ENCODE data around the gene NCAM2. TPM values are rescaled to one million over a fixed set of nuclear protein-coding genes. Genes with fewer than 3 reads are reported as not detected.

Gene NCAM2
- total RNA-seq, 1 donor from 2014 or later, result 41.2 TPM

DNA sequence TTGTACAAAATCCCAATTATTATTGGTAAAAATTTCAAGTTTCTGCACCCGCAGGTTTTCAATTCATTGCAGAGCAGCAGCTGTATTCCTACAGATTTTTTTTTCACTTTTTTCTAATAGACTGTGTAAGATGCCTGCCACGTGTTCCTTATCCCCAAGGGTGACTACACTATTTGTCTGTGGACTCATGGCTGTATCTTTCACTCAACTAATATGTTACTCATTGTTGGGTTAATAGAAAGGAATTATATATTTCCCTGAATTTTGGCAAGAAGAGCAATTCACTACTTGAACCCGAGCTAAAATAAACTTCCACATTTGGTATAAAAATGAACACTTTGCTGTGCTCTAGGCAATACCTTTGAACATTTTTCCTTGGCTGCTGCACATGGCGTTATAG is 158.7 kb downstream of the NCAM2 start:
- intact Hi-C loops (cut with DNase I), result no loop called here
- ATAC-seq (no peak), DNase-seq (ENCODE audit: low spot score) (no peak)

GRCh38 chr21:21158376-21158918 is 160.2 kb downstream of the NCAM2 start:
- intact Hi-C loops (cut with DNase I), result no loop called here
- DNase-seq (ENCODE audit: low spot score) (no peak), ATAC-seq (no peak)

DNA sequence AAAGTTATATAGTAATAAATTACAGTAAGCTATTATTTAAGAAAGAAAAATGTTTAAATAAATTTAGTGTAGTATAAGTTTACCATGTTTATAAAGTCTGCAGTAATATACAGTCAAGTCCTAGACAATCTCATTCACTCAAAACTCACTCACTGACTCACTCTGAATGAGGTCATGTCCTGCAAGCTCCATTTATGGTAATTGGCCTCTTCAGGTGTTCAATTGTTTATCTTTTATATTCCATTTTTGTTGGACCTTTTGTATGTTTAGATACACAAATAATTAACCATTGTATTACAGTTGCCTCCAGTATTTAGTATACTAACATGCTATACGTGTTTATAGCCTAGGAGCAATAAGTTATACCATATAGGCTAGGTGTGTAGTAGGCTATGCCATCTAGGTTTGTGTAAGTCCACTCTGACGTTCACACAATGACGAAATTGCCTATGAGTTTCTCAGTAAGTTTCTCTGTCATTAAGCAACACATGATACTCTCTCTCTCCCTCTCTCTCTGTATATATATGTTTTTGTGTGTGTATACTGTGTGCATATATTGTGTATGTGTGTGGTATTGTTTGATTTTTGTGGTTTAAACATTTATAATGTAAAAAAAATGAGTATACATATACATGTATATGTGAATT is 161.2 kb downstream of the NCAM2 start:
- DNase-seq (ENCODE audit: low spot score) (no peak), ATAC-seq (no peak)
- intact Hi-C loops (cut with DNase I), result no loop called here

- DNase-seq (ENCODE audit: low spot score) (no peak), ATAC-seq (no peak)
- intact Hi-C loops (cut with DNase I), result no loop called here
Measured at GRCh38 chr21:21162786-21163185, 164.6 kb downstream of the NCAM2 start.

GRCh38 chr21:21163904-21164303 is 165.7 kb downstream of the NCAM2 start:
- no peak for DNase-seq (ENCODE audit: low spot score)
- intact Hi-C loops (cut with DNase I), result no loop called here
- peak; percentile 62 for ATAC-seq

DNA sequence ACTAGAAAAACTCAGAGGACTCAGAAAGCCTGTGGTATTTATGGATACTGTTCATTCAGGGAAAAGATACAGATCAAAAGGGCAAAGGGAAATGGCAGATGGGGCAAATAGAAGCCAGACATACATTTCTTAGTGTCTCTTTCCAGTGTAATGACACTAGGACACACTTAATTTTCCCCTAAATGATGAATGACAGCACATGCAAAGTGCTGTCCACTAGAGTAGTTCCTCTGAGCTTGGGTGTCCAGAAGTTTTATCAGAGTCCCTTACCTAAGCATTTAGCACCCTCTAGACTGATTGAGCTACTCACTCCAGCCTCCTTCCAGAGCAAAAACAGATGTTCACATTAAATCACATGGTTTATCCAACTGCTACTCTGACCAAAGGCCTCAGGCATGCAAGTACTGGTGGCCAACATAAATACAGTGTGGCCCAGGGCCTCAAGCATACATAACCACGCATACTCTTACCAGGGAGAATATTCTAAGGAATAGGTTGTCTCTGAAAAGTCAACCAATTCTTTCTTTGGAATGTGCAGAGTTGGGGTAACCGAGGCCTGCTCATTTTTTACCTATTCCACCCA is 166.9 kb downstream of the NCAM2 start:
- DNase-seq (ENCODE audit: low spot score), result no peak
- ATAC-seq, result peak; percentile 97
- intact Hi-C loops (cut with DNase I), result no loop called here

DNA sequence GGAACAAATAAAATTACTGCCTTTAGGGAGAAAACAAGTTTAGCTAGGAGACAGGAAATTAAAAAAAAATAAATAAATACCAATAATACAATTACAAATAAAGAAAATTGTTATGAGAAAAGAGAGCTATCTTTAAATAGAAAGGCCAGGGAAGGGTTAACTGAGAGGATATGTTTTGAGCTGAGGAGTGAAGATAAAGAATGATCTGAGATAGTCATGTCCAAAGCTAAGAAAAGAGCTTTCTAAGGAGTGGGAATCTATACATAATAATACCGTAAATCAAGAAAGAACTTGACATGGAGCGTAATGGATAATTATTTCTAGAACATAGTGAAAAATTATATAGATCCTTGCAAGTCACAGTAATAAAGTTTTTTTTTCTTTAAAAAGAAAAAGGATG is 176.5 kb downstream of the NCAM2 start:
- intact Hi-C loops (cut with DNase I), result no loop called here
- ATAC-seq, result no peak
- no peak for DNase-seq (ENCODE audit: low spot score)

DNA sequence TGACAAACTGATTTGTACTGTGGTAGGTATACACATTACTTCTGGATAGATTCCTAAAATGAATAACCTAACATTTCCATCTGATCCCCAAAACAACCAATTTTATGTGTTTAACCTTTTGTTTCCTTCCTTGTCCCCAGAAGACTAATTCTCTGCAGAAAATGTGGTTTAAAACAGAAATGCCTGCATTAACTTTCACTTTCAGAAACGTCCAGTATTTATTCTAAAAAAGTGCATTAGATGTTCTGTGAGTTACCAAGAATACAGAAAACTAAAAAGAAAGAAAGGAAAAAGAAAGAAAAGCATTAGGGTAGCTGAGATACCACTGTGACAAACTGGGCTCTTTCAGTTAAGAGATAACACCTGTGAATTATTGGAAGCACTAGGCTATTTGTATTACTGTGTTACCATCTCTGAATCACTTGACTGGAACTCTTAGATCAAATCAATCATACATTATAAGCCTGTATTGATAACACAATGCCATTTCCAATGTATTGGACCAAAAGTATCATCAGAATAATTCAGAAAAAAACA is 177.7 kb downstream of the NCAM2 start:
- no peak for DNase-seq (ENCODE audit: low spot score)
- intact Hi-C loops (cut with DNase I), result loop anchor here (2.0 kb wide), 1 partner anchor 71 kb away; no protein-coding TSS in a partner anchor

GRCh38 chr21:21177353-21177986 is 179.3 kb downstream of the NCAM2 start:
- DNase-seq (ENCODE audit: low spot score), result no peak
- intact Hi-C loops (cut with DNase I), result loop anchor here (2.0 kb wide), 1 partner anchor 69 kb away; no protein-coding TSS in a partner anchor
- ATAC-seq, result no peak

More for the DNA sequence above, 177.7 kb downstream of the NCAM2 start:
- ATAC-seq, result no peak

DNA sequence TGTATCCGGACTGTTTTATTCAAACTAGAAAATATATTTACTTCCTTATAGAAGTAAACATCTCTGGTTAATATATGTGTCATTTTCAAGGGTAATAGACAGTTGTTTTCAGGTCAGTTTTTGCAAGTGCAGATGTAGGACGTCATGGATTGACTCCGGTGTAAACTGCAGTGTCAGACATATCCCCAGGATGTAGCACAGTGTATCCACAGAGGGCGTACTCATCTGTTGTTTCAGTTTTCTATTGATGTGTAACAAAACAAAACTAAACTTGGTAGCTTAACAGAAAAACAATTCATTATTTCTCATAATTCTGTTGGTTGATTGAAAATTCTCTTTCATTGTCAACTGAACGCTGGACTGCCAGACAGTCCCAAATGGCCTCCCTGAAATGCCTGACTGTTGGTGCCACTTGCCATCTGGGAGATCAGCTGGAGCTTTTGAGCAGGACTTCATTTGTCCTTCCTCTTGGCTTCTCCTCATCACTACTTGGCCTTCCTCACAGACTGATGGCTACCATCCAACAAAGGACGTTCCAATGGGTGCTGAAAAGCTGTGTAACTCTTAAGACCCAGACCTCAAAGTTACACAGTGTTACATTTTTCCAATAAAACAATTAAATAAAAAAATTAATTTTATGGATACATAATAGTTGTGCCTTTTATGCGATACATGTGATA is 181.6 kb downstream of the NCAM2 start:
- intact Hi-C loops (cut with DNase I), result no loop called here
- ATAC-seq (no peak), DNase-seq (ENCODE audit: low spot score) (no peak)

- intact Hi-C loops (cut with DNase I), result no loop called here
- no peak for ATAC-seq
- DNase-seq (ENCODE audit: low spot score), result no peak
Measured at GRCh38 chr21:21182401-21183010, 184.3 kb downstream of the NCAM2 start.

GRCh38 chr21:21183092-21183491 is 184.9 kb downstream of the NCAM2 start:
- DNase-seq (ENCODE audit: low spot score) (no peak), ATAC-seq (no peak)
- intact Hi-C loops (cut with DNase I), result no loop called here

- DNase-seq (ENCODE audit: low spot score), result no peak
Measured at GRCh38 chr21:21184771-21185528, 186.7 kb downstream of the NCAM2 start.

GRCh38 chr21:21187579-21187978 is 189.4 kb downstream of the NCAM2 start:
- DNase-seq (ENCODE audit: low spot score) (no peak), ATAC-seq (no peak)
- intact Hi-C loops (cut with DNase I), result no loop called here

More at GRCh38 chr21:21184771-21185528, 186.7 kb downstream of the NCAM2 start:
- intact Hi-C loops (cut with DNase I), result no loop called here
- no peak for ATAC-seq

GRCh38 chr21:21188513-21189195 is 190.4 kb downstream of the NCAM2 start:
- intact Hi-C loops (cut with DNase I), result no loop called here
- DNase-seq (ENCODE audit: low spot score) (no peak), ATAC-seq (no peak)

- intact Hi-C loops (cut with DNase I), result no loop called here
- DNase-seq (ENCODE audit: low spot score) (no peak), ATAC-seq (no peak)
Measured at GRCh38 chr21:21195417-21195943, 197.3 kb downstream of the NCAM2 start.

GRCh38 chr21:21196087-21196486 is 197.9 kb downstream of the NCAM2 start:
- ATAC-seq, result no peak
- DNase-seq (ENCODE audit: low spot score), result no peak
- intact Hi-C loops (cut with DNase I), result no loop called here
